HG03558 (cell line): ENCODE data around the gene CRB2.

Experiments used
- ATAC-seq: cut with Tn5 transposase; IDR thresholded peaks from one replicate; pipeline ENCODE4 v1.9.1; 2021; ENCODE audit warnings: moderate number of reproducible peaks; ENCODE audit not compliant: unreplicated experiment; ENCODE audit errors: extremely low read depth

The CRB2 gene

DNA sequence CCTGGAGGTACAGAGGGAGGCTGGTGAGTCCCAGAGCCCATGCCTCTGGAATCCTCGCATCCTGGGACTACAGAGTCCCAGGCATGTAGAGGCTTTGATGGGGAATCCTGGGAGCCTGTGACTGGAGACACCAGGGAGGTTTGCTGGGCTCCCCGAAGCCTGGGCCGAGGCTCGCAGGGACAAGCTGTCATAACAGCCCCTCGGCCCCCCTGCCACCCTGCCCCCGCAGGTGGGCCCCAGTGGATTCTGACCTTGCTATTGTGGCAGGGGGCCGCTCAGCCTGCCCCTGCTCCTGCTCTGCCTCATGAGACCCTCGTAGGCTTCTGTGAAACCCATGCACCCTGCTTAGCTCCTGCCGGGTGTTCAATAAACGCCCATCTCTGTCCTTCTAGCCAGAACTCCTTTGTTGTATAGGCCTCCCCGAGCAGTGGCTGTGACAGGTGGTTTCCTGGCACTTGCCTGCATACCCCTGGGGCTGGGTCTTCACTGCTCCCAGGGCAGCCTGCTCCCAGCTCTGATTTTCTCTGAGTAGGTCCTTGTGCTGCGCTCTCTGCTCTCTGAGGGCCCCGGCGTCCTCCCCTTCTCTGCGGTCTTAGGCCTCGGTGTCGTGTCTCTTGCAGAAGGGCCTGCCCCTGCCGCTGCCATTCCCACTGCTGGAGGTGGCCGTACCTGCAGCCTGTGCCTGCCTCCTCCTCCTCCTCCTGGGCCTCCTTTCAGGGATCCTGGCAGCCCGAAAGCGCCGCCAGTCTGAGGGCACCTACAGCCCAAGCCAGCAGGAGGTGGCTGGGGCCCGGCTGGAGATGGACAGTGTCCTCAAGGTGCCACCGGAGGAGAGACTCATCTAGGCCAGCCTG, 20.4 kb downstream of the CRB2 start:
- ATAC-seq, result no peak

DNA sequence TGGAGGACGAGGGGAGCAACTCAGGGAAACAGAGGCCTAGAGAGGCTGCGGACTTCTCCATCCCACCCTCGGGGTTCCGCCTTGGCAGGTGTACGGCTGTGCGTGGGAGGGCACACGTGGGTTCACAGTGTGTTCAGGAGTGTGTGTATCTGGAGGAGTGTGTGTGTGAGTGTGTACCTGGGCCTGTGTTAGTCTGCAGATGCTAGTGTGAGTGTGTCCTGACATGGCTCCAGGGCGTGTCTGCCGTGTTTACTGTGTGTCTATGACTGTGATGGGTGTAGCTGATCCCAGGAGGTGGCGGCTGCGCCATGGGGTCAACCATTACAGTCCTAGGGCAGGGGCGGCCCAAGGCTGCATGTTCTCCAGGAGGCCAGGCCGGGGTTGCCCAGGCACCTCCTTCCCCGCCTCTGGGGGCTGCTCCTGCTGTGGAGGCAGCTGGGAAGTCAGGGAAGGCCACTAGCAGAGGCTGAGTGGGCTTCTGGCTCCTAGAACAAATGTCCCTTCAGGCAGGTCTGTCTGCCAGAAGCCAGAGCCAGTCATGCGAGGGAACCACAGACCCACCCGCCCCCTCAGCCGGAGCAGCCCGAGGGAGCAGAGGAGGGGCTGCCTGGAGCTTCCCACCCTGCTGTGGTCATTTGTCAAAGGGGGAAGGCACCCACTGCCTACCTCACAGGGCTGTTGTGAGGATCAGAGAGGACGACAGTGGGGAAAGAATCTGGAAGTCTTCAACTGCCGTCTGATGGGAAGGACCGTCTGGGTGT, 21.4 kb downstream of the CRB2 start:
- ATAC-seq, result no peak

DNA sequence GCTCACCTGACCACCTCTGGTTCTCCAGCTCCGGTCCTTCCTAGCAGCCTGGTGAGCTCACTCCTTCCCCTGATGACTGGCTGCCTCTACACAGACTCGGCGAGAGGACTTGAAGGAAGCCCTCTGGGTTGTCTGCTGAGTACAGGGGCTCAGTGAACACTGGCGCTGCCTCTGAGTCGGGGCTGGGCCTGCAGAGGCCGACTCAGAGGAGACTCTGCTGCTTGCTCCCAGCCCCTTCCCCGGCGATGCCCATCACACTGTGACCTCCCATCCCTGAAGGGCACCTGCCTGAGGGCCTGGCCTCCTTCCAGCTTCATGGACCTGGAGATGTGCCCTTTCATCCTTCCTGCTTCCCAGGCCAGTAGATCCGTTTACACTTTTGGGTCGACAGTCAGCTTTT, 22.0 kb downstream of the CRB2 start:
- no peak for ATAC-seq

- no peak for ATAC-seq
Measured at GRCh38 chr9:123378956-123379660, 23.1 kb downstream of the CRB2 start.

GRCh38 chr9:123380852-123381705, 25.1 kb downstream of the CRB2 start:
- ATAC-seq, result no peak

- ATAC-seq, result no peak
Measured at GRCh38 chr9:123382653-123383511, 26.9 kb downstream of the CRB2 start.

DNA sequence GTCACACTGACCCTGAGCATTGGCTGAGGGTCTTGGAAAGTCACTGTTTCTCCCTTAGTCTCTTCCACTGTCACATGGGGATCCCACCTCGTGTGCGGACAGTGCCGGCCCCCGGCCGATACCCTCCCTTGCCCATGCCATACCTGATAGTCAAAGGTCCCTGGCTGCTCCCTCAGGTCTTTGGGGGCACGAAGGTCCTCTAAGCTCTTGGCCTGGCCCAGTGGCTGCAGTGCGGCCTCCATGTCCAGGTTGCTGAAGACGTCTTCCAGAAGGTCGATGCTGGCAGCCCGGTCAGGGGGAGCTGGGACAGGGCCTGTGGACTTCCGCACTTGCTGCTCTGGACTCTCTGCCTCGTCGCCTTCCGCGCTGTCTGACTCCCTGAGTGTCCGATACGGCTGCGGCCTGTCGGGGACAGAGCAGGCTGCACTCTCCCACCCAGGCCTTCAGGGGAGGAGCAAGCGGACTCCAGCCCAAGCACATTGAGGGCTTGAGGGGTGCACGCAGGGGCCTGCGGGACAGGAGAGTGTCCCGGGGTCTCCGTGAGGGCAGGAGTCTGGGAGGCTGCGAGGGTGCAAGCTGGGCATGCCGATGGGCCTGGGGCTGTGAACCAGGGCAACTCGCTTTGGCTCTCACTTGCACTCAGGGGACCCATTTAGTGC, 27.6 kb downstream of the CRB2 start:
- ATAC-seq, result no peak

- ATAC-seq, result no peak
Measured at GRCh38 chr9:123387686-123388085, 31.7 kb downstream of the CRB2 start.

DNA sequence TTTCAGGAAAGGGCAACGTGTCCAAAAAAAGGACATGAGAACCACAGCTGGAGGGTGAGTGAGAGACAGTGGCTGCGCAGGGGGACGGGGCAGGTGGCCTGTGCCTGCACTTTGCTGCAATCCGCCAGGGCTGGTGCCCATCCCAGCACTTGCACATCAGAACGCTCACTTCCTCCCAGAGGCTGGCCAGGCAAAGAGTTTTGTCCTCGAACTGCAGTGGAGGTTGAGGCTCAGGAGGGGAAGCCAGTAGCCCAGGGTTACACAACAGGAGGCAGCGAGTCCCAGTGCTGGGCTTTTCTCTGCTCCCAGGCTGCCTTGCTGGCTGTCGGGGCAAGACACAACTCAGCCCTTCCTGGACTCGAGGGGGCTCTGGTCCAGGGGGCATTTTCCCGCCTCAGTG, 33.1 kb downstream of the CRB2 start:
- ATAC-seq, result no peak

DNA sequence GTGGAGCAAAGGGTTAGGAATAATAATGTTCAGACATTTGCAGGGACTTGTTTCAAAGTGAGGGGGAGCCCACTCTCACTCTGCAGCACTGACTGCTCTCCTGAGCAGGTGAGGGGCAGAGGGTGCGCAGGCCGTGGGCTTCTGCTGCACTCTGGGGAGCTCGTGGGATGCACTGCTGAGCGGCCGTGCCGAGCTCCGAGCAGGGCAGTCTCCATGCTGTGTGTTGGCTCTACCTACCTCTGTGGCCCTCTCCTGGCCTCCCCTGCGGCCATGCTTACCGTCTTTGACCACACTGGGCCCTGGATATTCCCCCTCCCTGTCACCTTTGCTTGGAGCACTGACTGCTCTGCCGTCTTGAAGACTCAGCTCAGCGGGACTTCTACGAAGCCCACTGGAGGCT, 33.7 kb downstream of the CRB2 start:
- ATAC-seq, result no peak

- ATAC-seq, result no peak
Measured at GRCh38 chr9:123390337-123391135, 34.5 kb downstream of the CRB2 start.

GRCh38 chr9:123391233-123391632, 35.2 kb downstream of the CRB2 start:
- ATAC-seq, result no peak

- no peak for ATAC-seq
Measured at GRCh38 chr9:123391946-123392345, 35.9 kb downstream of the CRB2 start.

GRCh38 chr9:123392802-123393201, 36.8 kb downstream of the CRB2 start:
- no peak for ATAC-seq

- no peak for ATAC-seq
Measured at GRCh38 chr9:123394291-123395235, 38.6 kb downstream of the CRB2 start.

DNA sequence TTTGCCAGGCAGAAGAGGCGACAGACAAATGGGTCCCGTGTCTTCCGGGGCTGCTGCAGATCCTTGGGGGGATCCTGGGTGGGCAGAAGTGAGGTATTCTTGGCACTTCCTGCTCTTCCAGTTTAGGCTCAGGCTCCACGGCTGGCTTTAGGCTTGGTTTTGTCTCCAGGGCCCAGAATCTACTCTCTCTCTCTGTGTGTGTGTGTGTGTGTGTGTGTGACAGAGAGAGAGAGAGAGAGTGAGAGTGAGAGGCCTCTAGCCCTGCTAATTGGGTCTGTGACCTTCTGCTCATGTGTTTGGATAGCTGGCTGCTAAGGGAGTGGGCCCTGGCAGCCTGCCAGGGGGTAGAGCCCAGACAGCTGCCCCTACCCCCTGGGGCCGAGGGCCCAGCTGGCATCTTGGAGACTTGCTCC, 39.3 kb downstream of the CRB2 start:
- ATAC-seq, result no peak
